ENCODE results near the gene RAMACL. TPM values are rescaled to one million over a fixed set of nuclear protein-coding genes. Genes with fewer than 3 reads are reported as not detected.

Gene RAMACL
- total RNA-seq, 4 donors from 2014 or later: 0.93 to 2.1 (median 1.5) TPM

DNA sequence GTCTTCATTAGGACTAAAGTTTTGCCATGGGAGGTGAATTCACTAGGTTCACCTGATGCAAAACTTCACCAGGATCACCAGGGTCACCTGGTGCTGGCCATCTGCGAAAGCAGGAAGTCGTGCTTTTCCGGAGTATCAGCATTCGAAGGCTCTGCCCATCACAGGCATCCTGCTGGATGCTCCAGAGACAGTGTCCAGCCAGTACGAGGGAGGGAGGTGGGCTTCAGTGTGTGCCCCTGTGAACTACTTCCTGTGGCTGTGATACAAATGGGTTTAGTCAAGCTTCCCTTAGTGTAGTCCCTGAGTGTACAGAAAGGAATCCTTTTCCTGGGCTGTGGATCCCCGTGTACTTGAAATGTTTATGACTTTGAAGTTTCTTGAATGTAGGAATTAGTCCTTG, 44.0 kb upstream of the RAMACL start:
- DNase-seq (ENCODE audit: low spot score in 2 of 2): peak in 1 of 2 donors; percentile 53
- H3K4me3 ChIP-seq (ENCODE audit: low read depth, poor library complexity, severe bottlenecking): no peak overlapping the region
- 76% methylated on average over 6 of the region's 6 CpGs for WGBS, 2 donors
- TF ChIP-seq CTCF (IDR thresholded peaks at IDR 0.05): no peak
- TF ChIP-seq POLR2A (IDR thresholded peaks at IDR 0.05): no peak
- intact Hi-C loops (cut with DNase I; ENCODE audit: low total_unique reads): loop anchor here (10.0 kb wide), 1 partner anchor 1394 kb away; no protein-coding TSS in a partner anchor

GRCh38 chr6:166629628-166630027, 43.1 kb upstream of the RAMACL start:
- no peak for DNase-seq (ENCODE audit: low spot score in 2 of 2)
- intact Hi-C loops (cut with DNase I; ENCODE audit: low total_unique reads): loop anchor here (10.0 kb wide), 1 partner anchor 1395 kb away; no protein-coding TSS in a partner anchor
- no peak overlapping the region for H3K4me3 ChIP-seq (ENCODE audit: low read depth, poor library complexity, severe bottlenecking)
- WGBS, 2 donors: 87 to 88% methylated on average over 5 of the region's 5 CpGs
- no peak for TF ChIP-seq POLR2A (IDR thresholded peaks at IDR 0.05)
- TF ChIP-seq CTCF (IDR thresholded peaks at IDR 0.05): no peak

- TF ChIP-seq POLR2A (IDR thresholded peaks at IDR 0.05): no peak
- TF ChIP-seq CTCF (IDR thresholded peaks at IDR 0.05): no peak
- DNase-seq (ENCODE audit: low spot score in 2 of 2): peak; percentile 59 to 94
- intact Hi-C loops (cut with DNase I; ENCODE audit: low total_unique reads): no loop called here
- H3K4me3 ChIP-seq (ENCODE audit: low read depth, poor library complexity, severe bottlenecking): peak overlapping the region; percentile 22
- WGBS, 2 donors: 1% methylated on average over 48 to 61 of the region's 61 CpGs
These were observed 41.7 kb upstream of the RAMACL start for GRCh38 chr6:166627875-166628801.

DNA sequence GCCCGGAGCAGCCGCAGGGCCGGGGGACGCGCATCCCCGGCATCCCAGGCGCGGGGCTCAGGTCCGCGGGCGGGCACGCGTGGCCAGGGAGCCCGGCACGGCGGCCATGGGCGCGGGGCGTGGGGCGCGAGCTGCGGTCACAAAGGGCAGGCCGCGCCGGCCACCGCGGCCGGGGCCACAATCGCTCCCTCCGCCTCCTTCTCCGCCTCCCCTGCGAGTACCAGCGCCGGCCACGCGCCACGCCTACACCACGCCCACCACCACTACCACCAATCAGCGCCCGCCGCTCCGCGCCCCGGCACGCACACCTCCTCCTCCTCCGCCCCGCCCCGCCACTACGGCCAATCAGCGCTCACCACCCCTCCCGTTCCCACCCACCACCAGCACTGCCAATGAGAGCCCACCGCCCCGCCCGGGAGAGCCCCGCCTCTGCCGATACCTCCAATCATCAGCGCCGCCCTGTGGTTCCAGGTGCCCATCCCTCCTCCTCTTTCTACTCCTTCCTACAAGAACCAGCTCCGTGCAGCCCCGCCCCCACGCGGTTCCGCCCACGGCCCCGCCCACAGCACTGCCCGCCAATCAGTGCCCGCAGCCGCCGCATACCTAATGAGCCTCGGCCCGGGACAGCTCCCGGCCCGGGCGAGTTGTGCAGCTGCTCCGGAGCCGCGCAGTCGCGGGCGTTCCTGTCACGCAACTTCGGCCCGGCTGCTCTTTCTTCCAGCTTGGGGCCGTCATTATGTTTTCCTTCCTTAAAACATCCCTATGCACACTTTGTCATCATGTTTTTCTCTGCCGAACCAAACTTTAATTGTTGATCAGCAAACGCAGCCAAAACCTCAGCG, 40.8 kb upstream of the RAMACL start, which contains the start of gene RPS6KA2:
Gene RPS6KA2, minus strand, starts transcription at position 219 of the 842 bp plus-strand sequence. CDS start 232 bp downstream, outside the sequence.
- 1% methylated on average over 53 to 58 of the region's 87 CpGs for WGBS, 2 donors
- TF ChIP-seq CTCF (IDR thresholded peaks at IDR 0.05) (no peak), POLR2A (IDR thresholded peaks at IDR 0.05) (peak in 1 of 2 donors; percentile 77)
- intact Hi-C loops (cut with DNase I; ENCODE audit: low total_unique reads): no loop called here
- peak; percentile 100 for DNase-seq (ENCODE audit: low spot score in 2 of 2)
- H3K4me3 ChIP-seq (ENCODE audit: low read depth, poor library complexity, severe bottlenecking): peak within 1 kb of the TSS; percentile 82

DNA sequence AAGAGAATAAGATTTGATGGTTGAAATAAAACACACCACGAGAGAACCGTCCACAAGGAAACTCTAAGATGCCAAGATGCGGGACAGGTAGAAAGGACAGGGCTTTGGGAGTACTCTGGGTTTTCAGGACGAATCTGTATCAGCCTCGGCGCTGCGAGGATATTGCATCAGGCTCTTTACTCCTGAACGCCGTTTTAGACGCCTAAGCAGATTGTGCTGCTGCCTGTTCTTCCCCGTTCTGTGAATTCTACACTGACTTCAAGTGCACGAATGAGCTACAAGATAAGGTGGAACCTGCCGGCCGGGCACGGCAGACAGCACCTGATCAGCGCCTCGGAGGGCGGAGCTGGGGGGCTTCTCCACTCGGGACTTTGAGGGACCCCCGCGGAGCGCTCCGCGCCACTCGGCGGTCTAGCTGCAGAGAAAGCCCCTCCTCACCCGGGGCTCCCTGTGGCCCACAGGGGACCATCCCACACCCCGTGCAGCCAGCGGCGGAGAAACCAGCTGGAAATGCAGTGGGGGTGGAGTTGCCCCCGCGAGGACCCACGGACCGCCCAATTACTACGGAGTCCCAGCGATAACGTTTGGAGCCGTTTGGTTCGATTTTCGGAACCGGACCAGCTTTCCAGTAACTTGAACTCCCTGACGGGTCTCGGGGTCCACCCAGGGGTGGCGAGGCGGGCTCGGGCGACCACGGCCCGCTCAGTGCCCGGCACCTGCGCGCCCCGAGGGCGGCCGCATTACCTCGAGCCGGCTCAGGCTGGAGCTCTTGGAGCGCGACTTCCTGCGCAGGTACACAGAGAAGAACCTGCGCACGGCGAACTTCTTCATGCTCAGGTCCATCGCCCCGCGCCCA, 39.9 kb upstream of the RAMACL start:
- intact Hi-C loops (cut with DNase I; ENCODE audit: low total_unique reads): no loop called here
- no peak for TF ChIP-seq POLR2A (IDR thresholded peaks at IDR 0.05)
- TF ChIP-seq CTCF (IDR thresholded peaks at IDR 0.05): no peak
- DNase-seq (ENCODE audit: low spot score in 2 of 2): peak in 1 of 2 donors; percentile 80
- 1 to 3% methylated on average over 34 to 47 of the region's 66 CpGs for WGBS, 2 donors
- peak overlapping the region; percentile 82 for H3K4me3 ChIP-seq (ENCODE audit: low read depth, poor library complexity, severe bottlenecking)
